Spinal cord (tissue), 10 donors: ENCODE data around the gene ACTN1. TPM values are rescaled to one million over a fixed set of nuclear protein-coding genes. Genes with fewer than 3 reads are reported as not detected.

Experiments
- DNase-seq, 6 donors: peaks; one replicate each; pipeline versions ENCODE4 v3.0.0 to v3.0.0-alpha.2; 2013 to 2015; ENCODE audit warnings: low spot score in 6 of 6, low read depth in 4 of 6
- H3K27ac ChIP-seq: one replicate; pipeline ENCODE4 v1.5.1; 2013; ENCODE audit warnings: low read depth, low read length, control low read depth
- H3K27me3 ChIP-seq: one replicate; pipeline ENCODE4 v1.6.1; 2013; ENCODE audit warnings: low read length; ENCODE audit not compliant: control insufficient read depth, insufficient read depth
- H3K36me3 ChIP-seq: one replicate; pipeline ENCODE4 v1.6.1; 2013; ENCODE audit warnings: low read length; ENCODE audit not compliant: control insufficient read depth, insufficient read depth
- H3K4me1 ChIP-seq: one replicate; pipeline ENCODE4 v1.6.1; 2013; ENCODE audit warnings: low read length; ENCODE audit not compliant: control insufficient read depth, insufficient read depth
- H3K4me3 ChIP-seq: one replicate; pipeline ENCODE4 v1.5.1; 2013; ENCODE audit warnings: low read depth, low read length, control low read depth
- H3K9me3 ChIP-seq: one replicate; pipeline ENCODE4 v1.6.1; 2013; ENCODE audit warnings: low read length; ENCODE audit not compliant: control insufficient read depth, insufficient read depth
- WGBS: methylation state at CpG from one replicate; pipeline ENCODE4 v1.1.5; 2013; ENCODE audit warnings: missing lambda C conversion rate; ENCODE audit not compliant: insufficient coverage; 5-methylcytosine and 5-hydroxymethylcytosine counted together
- polyA plus RNA-seq, 2 donors: library from polyadenylated mRNA; unstranded; fragments of 120-200 nt; gene quantifications; one replicate each; pipeline ENCODE4 v1.2.1, GENCODE V29; 2013; ENCODE audit not compliant: insufficient read length in 2 of 2
- total RNA-seq, 2 donors: library from RNA; depleted of rRNA in 1 of 2; stranded (reverse); fragments of 120-200 nt in 1 of 2; fragments of >200 nt in 1 of 2; gene quantifications; one replicate each; pipeline versions ENCODE4 v1.2.3 to v1.2.4, GENCODE V29; 2013 to 2014
- donor health status: healthy.

ACTN1 gene
- total and polyA plus RNA-seq, 4 donors: 41.6 to 49.4 (median 46.2) TPM

DNA sequence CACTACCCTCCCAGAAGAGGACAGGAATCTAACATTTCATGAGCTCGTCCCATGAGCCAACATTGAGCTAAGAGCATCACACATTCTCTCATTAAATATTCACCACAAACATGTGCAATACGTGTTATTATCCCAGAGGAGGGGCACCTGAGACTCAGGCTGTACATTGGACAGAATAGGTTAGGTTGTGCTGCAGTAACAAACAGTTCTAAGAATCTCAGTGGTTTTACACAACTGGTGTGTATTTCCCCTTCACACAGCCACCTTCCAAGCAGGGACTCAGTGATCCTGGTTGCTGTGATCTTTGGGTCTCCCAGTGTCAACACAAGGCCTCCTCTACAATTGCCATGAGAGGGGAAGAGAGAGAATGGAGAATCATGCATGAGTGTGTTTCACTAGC, 15.0 kb upstream of the ACTN1 start:
- no peak overlapping the region for H3K27ac ChIP-seq
- H3K36me3 ChIP-seq: no peaks in the 10 kb centered on the region
- DNase-seq: no peak
- H3K27me3 ChIP-seq: no peaks in the 10 kb centered on the region
- no peaks in the 10 kb centered on the region for H3K9me3 ChIP-seq
- H3K4me1 ChIP-seq: no peaks in the 10 kb centered on the region
- no peak overlapping the region for H3K4me3 ChIP-seq
- no CpG with 5 or more reads among the region's 2 CpGs for WGBS

DNA sequence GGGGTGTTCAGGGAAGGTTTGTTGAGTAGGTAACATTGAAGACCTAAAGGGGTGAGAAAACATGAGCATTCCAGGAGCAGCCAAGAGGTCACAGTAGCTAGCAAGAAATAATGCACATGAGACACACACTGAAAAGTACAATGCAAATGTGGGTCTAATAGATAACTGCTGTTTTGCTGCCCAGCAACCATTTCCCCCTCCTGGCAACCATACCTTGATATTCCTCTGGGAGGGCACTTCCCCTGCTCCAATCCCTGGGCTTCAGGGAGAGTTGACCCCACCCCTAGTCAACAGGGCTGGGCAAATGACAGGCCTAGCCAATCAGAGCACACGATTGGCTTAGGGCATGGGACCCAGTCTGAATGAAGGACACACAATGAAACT, 8.5 kb upstream of the ACTN1 start:
- WGBS: 40% methylated on average over 1 of the region's 1 CpG

DNA sequence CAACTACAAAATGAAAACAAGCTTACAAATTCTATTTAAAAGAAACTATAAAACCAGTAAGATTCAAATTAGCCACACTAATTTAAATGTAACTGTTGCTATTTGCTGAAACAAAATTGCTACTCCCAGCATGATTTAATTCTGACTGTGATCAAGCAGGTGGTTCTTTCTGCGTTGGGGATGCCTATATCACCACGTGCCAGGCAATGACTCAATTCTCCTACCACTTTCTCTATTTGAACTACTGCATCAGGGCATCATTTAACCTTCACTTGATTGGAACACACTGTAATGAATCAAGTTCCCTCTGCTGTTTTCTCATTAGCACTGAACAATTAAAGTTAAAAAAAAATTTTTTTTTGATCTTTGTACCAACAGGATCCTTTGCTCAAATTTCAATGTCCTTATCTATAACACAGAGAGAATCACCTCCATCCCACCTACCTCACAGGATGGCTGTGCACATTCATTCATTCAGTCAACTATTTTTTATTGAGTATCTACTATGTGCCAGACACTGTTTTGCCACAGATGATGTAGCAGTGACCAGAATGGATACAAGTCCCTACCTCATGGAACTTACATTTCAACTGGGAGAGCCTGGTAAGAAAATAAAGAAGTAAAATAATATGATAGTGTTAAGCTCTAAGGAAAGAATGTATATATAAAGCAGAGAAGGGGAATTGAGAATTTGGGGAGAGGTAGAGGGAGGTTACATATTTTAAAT, 8.0 kb upstream of the ACTN1 start:
- Histone ChIP-seq H3K9me3 (no peaks in the 10 kb centered on the region), H3K27ac (no peak overlapping the region), H3K36me3 (no peaks in the 10 kb centered on the region), H3K4me3 (no peak overlapping the region), H3K27me3 (no peaks in the 10 kb centered on the region), H3K4me1 (peaks cover 2% of the 10 kb centered on the region)
- 31% methylated on average over 2 of the region's 2 CpGs for WGBS
- peak in 1 of 6 donors; percentile 85 for DNase-seq

More for the DNA sequence above, 8.5 kb upstream of the ACTN1 start:
- Histone ChIP-seq H3K9me3 (no peaks in the 10 kb centered on the region), H3K27me3 (no peaks in the 10 kb centered on the region), H3K27ac (no peak overlapping the region), H3K36me3 (no peaks in the 10 kb centered on the region), H3K4me3 (no peak overlapping the region), H3K4me1 (peaks cover 2% of the 10 kb centered on the region)
- DNase-seq: no peak

DNA sequence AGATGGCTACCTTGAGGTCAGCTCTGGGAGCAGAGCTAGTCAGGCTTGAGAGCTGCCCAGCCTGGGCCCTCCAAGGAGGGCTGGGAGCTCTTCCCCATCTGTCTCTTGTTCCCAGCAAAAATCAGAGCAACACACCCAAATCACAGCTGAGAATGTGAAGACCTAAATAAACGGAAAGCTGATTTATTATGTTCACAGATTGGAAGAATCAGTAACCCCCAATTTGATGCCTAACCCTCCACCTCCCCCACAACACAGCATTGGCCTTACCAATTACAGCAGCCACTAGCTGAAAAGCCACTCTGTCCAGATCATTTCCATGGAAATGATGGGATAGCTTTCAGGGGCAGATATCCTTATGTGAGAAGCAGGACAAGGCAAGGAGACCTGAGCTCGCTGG, 7.1 kb upstream of the ACTN1 start:
- H3K27ac ChIP-seq: no peak overlapping the region

DNA sequence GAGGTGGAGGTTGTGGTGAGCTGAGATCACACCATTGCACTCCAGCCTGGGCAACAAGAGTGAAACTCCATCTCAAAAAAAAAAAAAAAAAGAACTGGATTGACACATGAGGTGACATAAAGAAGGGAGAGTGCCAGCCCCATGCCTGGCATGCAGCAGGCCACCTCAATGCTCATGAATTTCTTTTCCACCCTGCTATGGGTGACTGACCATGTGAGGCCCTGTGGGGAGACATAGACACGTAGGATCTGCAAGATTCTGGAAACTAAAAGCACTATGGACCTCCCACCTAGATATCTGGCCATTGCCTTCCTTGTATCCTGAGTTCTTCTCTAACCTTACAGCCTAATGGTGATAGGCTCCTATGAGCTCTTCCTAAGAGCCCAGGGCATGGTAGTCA, 5.6 kb upstream of the ACTN1 start:
- Histone ChIP-seq H3K4me1 (peaks cover 11% of the 10 kb centered on the region), H3K36me3 (no peaks in the 10 kb centered on the region), H3K27me3 (peaks cover 2% of the 10 kb centered on the region), H3K27ac (no peak overlapping the region), H3K9me3 (no peaks in the 10 kb centered on the region), H3K4me3 (no peak overlapping the region)
- 100% methylated on average over 1 of the region's 1 CpG for WGBS
- no peak for DNase-seq

More for the DNA sequence above, 7.1 kb upstream of the ACTN1 start:
- WGBS: 80% methylated on average over 1 of the region's 2 CpGs
- no peak for DNase-seq
- no peak overlapping the region for H3K4me3 ChIP-seq
- no peaks in the 10 kb centered on the region for H3K9me3 ChIP-seq
- no peaks in the 10 kb centered on the region for H3K27me3 ChIP-seq
- H3K4me1 ChIP-seq: peaks cover 2% of the 10 kb centered on the region
- H3K36me3 ChIP-seq: no peaks in the 10 kb centered on the region

DNA sequence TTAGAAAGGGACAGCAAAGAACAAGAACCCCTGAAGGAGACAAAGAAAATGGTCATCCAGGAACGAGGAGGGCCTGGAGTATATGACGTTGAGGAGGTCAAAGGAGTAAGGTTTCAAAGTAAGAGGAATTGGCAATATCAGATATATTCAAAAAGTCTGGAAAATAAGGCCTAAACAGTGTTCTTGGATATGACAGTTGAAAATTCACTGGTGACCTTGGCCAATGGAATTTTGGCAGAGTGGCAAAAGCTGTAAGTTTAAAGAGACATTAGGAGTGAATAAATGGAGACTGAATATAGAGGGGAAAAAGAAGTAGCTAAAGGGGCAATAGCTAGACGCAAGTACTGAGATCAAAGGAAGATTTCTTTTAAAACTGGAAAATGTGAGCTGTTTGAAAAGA, 4.1 kb upstream of the ACTN1 start:
- Histone ChIP-seq H3K36me3 (no peaks in the 10 kb centered on the region), H3K9me3 (no peaks in the 10 kb centered on the region), H3K27ac (no peak overlapping the region), H3K4me3 (no peak overlapping the region), H3K27me3 (peaks cover 4% of the 10 kb centered on the region), H3K4me1 (peaks cover 15% of the 10 kb centered on the region)
- no peak for DNase-seq
- 81% methylated on average over 3 of the region's 3 CpGs for whole genome bisulfite sequencing

DNA sequence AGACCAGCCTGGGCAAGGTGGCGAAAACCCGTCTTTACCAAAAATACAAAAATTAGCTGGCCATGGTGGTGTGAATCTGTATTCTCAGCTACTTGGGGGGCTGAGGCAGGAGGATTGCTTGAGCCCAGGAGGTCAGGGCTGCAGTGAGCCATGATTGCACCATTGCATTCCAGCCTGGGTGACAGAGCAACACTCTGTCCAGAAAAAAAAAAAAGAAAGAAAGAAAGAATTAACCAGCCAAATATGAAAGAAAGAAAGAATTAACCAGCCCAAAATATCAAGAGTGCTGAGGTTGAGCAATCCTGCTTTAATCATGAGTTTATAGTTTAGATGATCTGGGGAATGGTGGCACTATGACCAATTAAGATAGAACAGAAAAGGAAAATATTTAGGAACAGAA, 3.5 kb upstream of the ACTN1 start:
- WGBS: 94% methylated on average over 2 of the region's 2 CpGs
- H3K4me3 ChIP-seq: no peak overlapping the region
- H3K4me1 ChIP-seq: peaks cover 22% of the 10 kb centered on the region

DNA sequence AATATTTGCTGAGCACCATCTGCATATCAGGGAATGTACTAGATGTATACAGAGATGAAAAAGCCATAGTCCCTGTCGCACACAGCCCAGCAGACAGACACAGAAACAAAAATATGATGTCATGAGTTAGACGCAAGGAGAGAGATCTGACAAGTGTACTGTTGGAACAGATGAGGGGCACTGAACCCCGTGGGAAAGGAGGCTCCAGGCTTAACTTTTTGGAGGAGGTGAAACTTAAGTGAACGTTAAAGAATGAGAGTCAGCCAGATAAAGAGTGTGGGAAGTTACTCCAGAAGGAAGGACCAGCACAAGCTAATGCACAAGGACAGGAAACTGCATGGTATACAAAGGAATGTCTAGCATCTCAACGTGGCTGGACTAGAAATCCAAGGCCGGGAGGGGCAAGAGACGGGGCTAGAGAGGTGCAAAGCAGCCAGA, 2.5 kb upstream of the ACTN1 start:
- Histone ChIP-seq H3K9me3 (no peaks in the 10 kb centered on the region), H3K36me3 (peaks cover 1% of the 10 kb centered on the region), H3K27ac (no peak overlapping the region), H3K27me3 (peaks cover 4% of the 10 kb centered on the region), H3K4me3 (no peak overlapping the region), H3K4me1 (peaks cover 32% of the 10 kb centered on the region)
- DNase-seq: no peak
- WGBS: 59% methylated on average over 7 of the region's 7 CpGs

More for the DNA sequence above, 3.5 kb upstream of the ACTN1 start:
- Histone ChIP-seq H3K27ac (no peak overlapping the region), H3K9me3 (no peaks in the 10 kb centered on the region), H3K27me3 (peaks cover 4% of the 10 kb centered on the region), H3K36me3 (no peaks in the 10 kb centered on the region)
- no peak for DNase-seq

DNA sequence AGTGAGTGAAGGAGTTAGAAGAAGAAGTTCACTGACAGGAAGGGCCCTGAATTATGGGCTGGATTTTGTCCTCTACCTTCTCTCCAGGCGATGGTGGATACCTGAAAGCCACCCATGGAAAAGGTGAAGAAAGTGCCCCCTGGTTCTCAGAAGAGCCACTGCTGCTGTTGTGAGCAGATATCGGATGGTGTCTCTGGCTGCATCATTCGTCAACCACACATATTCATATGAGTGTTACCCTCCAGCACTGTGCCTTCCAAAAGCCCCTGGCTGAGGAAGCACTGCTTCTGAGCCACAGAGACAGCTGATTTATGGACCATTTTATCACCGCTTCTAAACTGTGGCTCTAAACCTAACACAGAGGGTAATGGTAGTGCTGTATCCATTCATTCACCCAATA, 2.0 kb upstream of the ACTN1 start:
- Histone ChIP-seq H3K4me1 (peaks cover 36% of the 10 kb centered on the region), H3K36me3 (peaks cover 3% of the 10 kb centered on the region), H3K27me3 (peaks cover 4% of the 10 kb centered on the region), H3K9me3 (no peaks in the 10 kb centered on the region), H3K4me3 (no peak overlapping the region), H3K27ac (no peak overlapping the region)
- peak in 1 of 6 donors; percentile 48 for DNase-seq
- 100% methylated on average over 1 of the region's 4 CpGs for WGBS

DNA sequence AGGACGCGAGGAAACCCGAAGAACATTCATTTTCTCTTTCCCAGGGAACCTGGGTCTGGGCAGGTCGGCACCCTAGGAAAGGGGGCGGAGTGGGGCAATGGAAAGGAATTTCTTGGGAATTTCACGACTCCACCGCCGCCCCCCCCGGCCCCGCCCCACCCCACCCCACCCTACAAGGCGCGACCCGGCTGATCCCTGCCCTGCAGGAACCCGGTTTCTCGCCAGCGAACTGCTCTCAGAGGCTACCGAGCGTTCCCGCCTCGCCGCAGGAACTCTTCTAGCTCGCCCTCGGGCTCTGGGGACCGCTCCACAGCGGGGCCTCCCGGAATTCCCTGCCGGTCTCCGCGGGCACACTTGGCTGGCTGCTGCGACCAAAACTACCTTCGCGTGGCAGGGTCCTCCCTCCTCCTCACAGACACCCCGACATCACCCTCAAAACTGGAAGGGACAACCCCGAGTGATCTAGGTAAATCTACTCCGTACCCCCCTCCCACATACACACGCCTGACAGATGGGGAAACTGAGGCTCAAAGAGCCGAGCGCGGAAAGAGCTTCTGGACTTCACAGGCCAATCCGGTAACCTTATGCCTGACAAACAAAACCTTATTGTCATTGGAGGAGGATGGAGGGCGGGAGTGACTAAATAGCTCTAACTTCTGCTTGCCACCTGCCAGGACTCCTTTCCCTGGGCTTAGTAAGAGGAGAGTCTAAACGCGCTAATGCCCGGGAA, 785 bp upstream of the ACTN1 start:
- peaks cover 35% of the 10 kb centered on the region for H3K4me1 ChIP-seq
- H3K27ac ChIP-seq: peak overlapping the region; percentile 83
- peak in 2 of 6 donors; percentile 29 to 38 for DNase-seq
- WGBS: 4% methylated on average over 26 of the region's 44 CpGs
- H3K4me3 ChIP-seq: peak overlapping the region; percentile 85
- H3K27me3 ChIP-seq: peaks cover 4% of the 10 kb centered on the region
- peaks cover 3% of the 10 kb centered on the region for H3K36me3 ChIP-seq
- no peaks in the 10 kb centered on the region for H3K9me3 ChIP-seq
